ENCODE data around the gene SPIC. TPM values are rescaled to one million over a fixed set of nuclear protein-coding genes. Genes with fewer than 3 reads are reported as not detected.
A peak's percentile ranks its signal among the peaks of the same experiment; 100 is the strongest.

Gene SPIC
- total RNA-seq, 1 experiment from 2014 or later, result not detected

- Histone ChIP-seq H3K4me1 (ENCODE audit: insufficient read depth, low read length) (no peaks in the 10 kb centered on the region), H4K5ac (ENCODE audit: insufficient read length, low read depth, low read length) (no peak overlapping the region), H3K27ac (ENCODE audit: insufficient read length, low read depth, low read length) (no peak overlapping the region), H3K79me2 (ENCODE audit: insufficient read depth, low read length) (no peaks in the 10 kb centered on the region), H2BK120ac (ENCODE audit: low read depth, low read length, poor library complexity, severe bottlenecking) (no peak overlapping the region), H4K8ac (replicated peaks; ENCODE audit: insufficient read length, low read depth, low read length) (no peak overlapping the region), H2AK5ac (ENCODE audit: insufficient read length, low read length) (no peak overlapping the region), H3K4ac (ENCODE audit: low read depth, low read length) (no peak overlapping the region), H4K91ac (ENCODE audit: insufficient read length, low read depth, low read length) (no peak overlapping the region), H3K27me3 (ENCODE audit: insufficient read depth, low read length) (no peaks in the 10 kb centered on the region), H2AFZ (ENCODE audit: low read length) (peak overlapping the region; percentile 56), H2BK15ac (ENCODE audit: low read depth, low read length) (no peak overlapping the region), H3K23me2 (ENCODE audit: insufficient read length, low read depth, low read length, poor library complexity, severe bottlenecking) (no peaks in the 10 kb centered on the region), H3K79me1 (ENCODE audit: insufficient read depth, low read depth, low read length, poor library complexity, severe bottlenecking) (no peaks in the 10 kb centered on the region), H3K9me3 (ENCODE audit: control insufficient read depth, low read depth, low read length) (no peaks in the 10 kb centered on the region), H3K14ac (ENCODE audit: insufficient read depth, low read length) (no peak overlapping the region), H3T11ph (ENCODE audit: low read length) (no peak overlapping the region), H3K18ac (ENCODE audit: insufficient read length, low read depth, low read length) (no peak overlapping the region), H2BK5ac (ENCODE audit: insufficient read length, low read length) (no peak overlapping the region), H2BK12ac (ENCODE audit: insufficient read length, low read depth, low read length) (no peak overlapping the region), H3K23ac (ENCODE audit: insufficient read length, low read depth, low read length) (no peak overlapping the region), H3K9ac (ENCODE audit: extremely low read depth, insufficient read length, low read length) (no peak overlapping the region), H3K4me2 (ENCODE audit: insufficient read depth, insufficient read length, low read length) (no peak overlapping the region), H4K20me1 (ENCODE audit: control insufficient read depth, insufficient read depth, insufficient read length) (no peaks in the 10 kb centered on the region), H2BK20ac (ENCODE audit: low read depth, low read length, poor library complexity, severe bottlenecking) (no peak overlapping the region), H3K56ac (ENCODE audit: insufficient read length, low read depth, low read length) (no peak overlapping the region)
- Mint-ChIP-seq H3K9me3 (peaks cover 9 to 11% of the 10 kb centered on the region in 2 experiments), H3K4me3 (no peak overlapping the region), H3K27ac (peak overlapping the region in 1 of 3 experiments; percentile 84; a peak in 3 of 7 replicates), H3K36me3 (ENCODE audit: insufficient read depth in 1 of 3, low read depth in 3 of 3) (peaks cover 3 to 8% (median 8%) of the 10 kb centered on the region in 3 experiments; a peak in 6 of 7 replicates), H3K4me1 (peaks cover 0 to 5% of the 10 kb centered on the region in 2 experiments; a peak in 3 of 4 replicates), H3K27me3 (ENCODE audit: low read depth) (no peaks in the 10 kb centered on the region)
- no CpG with 5 or more reads among the region's 4 CpGs for WGBS (ENCODE audit: extremely low coverage, insufficient read length, low lambda C conversion rate)
- no peak for DNase-seq
- TF ChIP-seq CTCF (conservative IDR thresholded peaks at IDR 0.05), result no peak
Measured at GRCh38 chr12:101459642-101460346, 15.3 kb upstream of the SPIC start.
